Uterus (tissue), 4 donors: ENCODE measurements around the gene ZNF888. TPM values are rescaled to one million over a fixed set of nuclear protein-coding genes. Genes with fewer than 3 reads are reported as not detected.
"Not testable (repeated sequence)": the region's sequence is repeated elsewhere in the genome, so short reads cannot be mapped to it uniquely, and the experiment has no call there.

Source experiments
- DNase-seq, 2 donors: peaks; one replicate each; pipeline ENCODE4 v3.0.0-alpha.2; 2019 to 2020
- H3K27ac ChIP-seq, 2 donors: fragments of 200-600 bp; sonication (generic); 1 replicate in 1 of 2; 2 replicates in 1 of 2; pipeline ENCODE4 v1.5.1; 2016 to 2018
- H3K27me3 ChIP-seq, 2 donors: fragments of 200-600 bp; sonication (generic); one replicate each; pipeline ENCODE4 v1.5.1; 2018 to 2019; ENCODE audit warnings: control low read depth in 1 of 2
- H3K36me3 ChIP-seq, 2 donors: fragments of 200-600 bp; sonication (generic); one replicate each; pipeline ENCODE4 v1.5.1; 2019; ENCODE audit warnings: control low read depth in 1 of 2
- H3K4me1 ChIP-seq, 2 donors: fragments of 200-600 bp; sonication (generic); one replicate each; pipeline ENCODE4 v1.5.1; 2018 to 2019; ENCODE audit warnings: control low read depth in 1 of 2
- H3K4me3 ChIP-seq, 2 donors: fragments of 200-600 bp; sonication (generic); 1 replicate in 1 of 2; 2 replicates in 1 of 2; pipeline ENCODE4 v1.5.1; 2018 to 2019; ENCODE audit warnings: mild to moderate bottlenecking in 1 of 2
- H3K9me3 ChIP-seq, 2 donors: fragments of 200-600 bp; sonication (generic); one replicate each; pipeline ENCODE4 v1.5.1; 2019; ENCODE audit warnings: control low read depth in 1 of 2
- CTCF ChIP-seq, 4 experiments: fragments of 200-600 bp in 2 of 4; fragments of 450-650 bp in 2 of 4; sonication (generic) in 2 of 4; IDR thresholded peaks; one replicate each; pipeline ENCODE4 v1.5.1; 2016 to 2019; ENCODE audit warnings: antibody characterized with exemption in 4 of 4, mild to moderate bottlenecking in 2 of 4, moderate library complexity in 1 of 4
- POLR2A ChIP-seq, 2 donors: fragments of 450-650 bp; IDR thresholded peaks; one replicate each; pipeline ENCODE4 v1.6.1; 2016; ENCODE audit warnings: antibody characterized with exemption in 2 of 2, mild to moderate bottlenecking in 1 of 2, moderate library complexity in 1 of 2
- intact Hi-C: fragments of 100-400 bp; cut with DNase I; formaldehyde crosslinking; loops from one replicate; pipeline ENCODE4 v1.15.1; 2023; ENCODE audit warnings: low total_unique reads
- total RNA-seq, 4 donors: library from RNA; depleted of rRNA in 3 of 4; stranded (reverse); fragments of >200 nt in 3 of 4; gene quantifications; one replicate each; pipeline versions ENCODE4 v1.1.0 to v1.2.4, GENCODE V29; 2014 to 2023
- donor health status: DM: yes; HTN: yes; CAD: no.

ZNF888 gene
- total RNA-seq, 4 donors from 2014 or later, result 1.5 to 34.4 (median 6.1) TPM; not detected in 1

GRCh38 chr19:52923778-52924593 is 758 bp upstream of the ZNF888 start:
- intact Hi-C loops, result no loop called here

GRCh38 chr19:52917531-52917930 is 5.7 kb downstream of the ZNF888 start:
- H3K4me1 ChIP-seq, result peaks cover 0 to 3% of the 10 kb centered on the region in 2 donors
- no peaks in the 10 kb centered on the region for H3K27me3 ChIP-seq
- no peaks in the 10 kb centered on the region for H3K9me3 ChIP-seq
- intact Hi-C loops, result no loop called here
- no peak for TF ChIP-seq CTCF (IDR thresholded peaks at IDR 0.05)
- TF ChIP-seq POLR2A (IDR thresholded peaks at IDR 0.05), result no peak
- H3K36me3 ChIP-seq, result no peaks in the 10 kb centered on the region
- no peak for DNase-seq
- H3K27ac ChIP-seq, result no peak overlapping the region
- no peak overlapping the region for H3K4me3 ChIP-seq

More at GRCh38 chr19:52923778-52924593, 758 bp upstream of the ZNF888 start:
- Histone ChIP-seq H3K4me1 (peaks cover 0 to 3% of the 10 kb centered on the region in 2 donors), H3K9me3 (no peaks in the 10 kb centered on the region), H3K27me3 (no peaks in the 10 kb centered on the region), H3K4me3 (peak overlapping the region; percentile 65 to 78), H3K36me3 (no peaks in the 10 kb centered on the region), H3K27ac (peak overlapping the region; percentile 74 to 89)
- TF ChIP-seq POLR2A (IDR thresholded peaks at IDR 0.05) (no peak), CTCF (IDR thresholded peaks at IDR 0.05) (no peak)
- DNase-seq, result peak; percentile 38 to 52

- Histone ChIP-seq H3K27ac (no peak overlapping the region), H3K36me3 (no peaks in the 10 kb centered on the region), H3K27me3 (no peaks in the 10 kb centered on the region), H3K4me3 (no peak overlapping the region), H3K9me3 (no peaks in the 10 kb centered on the region), H3K4me1 (no peaks in the 10 kb centered on the region)
- TF ChIP-seq CTCF (IDR thresholded peaks at IDR 0.05) (no peak), POLR2A (IDR thresholded peaks at IDR 0.05) (no peak)
- intact Hi-C loops, result no loop called here
- no peak for DNase-seq
Observed at GRCh38 chr19:52910648-52911047, 12.6 kb downstream of the ZNF888 start.

GRCh38 chr19:52904052-52904780 is 19.0 kb downstream of the ZNF888 start:
- DNase-seq, intact Hi-C loops, H3K9me3 ChIP-seq, H3K27ac ChIP-seq, H3K36me3 ChIP-seq, H3K27me3 ChIP-seq, H3K4me3 ChIP-seq, H3K4me1 ChIP-seq: not testable (repeated sequence)

GRCh38 chr19:52901842-52902241 is 21.4 kb downstream of the ZNF888 start:
- intact Hi-C loops, result no loop called here
- no peaks in the 10 kb centered on the region for H3K9me3 ChIP-seq

GRCh38 chr19:52898596-52898995 is 24.6 kb downstream of the ZNF888 start:
- DNase-seq, H3K4me1 ChIP-seq, H3K4me3 ChIP-seq, H3K27me3 ChIP-seq, H3K36me3 ChIP-seq, intact Hi-C loops, H3K9me3 ChIP-seq: not testable (repeated sequence)
- peak overlapping the region; percentile 83 to 87 for H3K27ac ChIP-seq

More at GRCh38 chr19:52901842-52902241, 21.4 kb downstream of the ZNF888 start:
- H3K4me1 ChIP-seq, result no peaks in the 10 kb centered on the region
- H3K36me3 ChIP-seq, result no peaks in the 10 kb centered on the region
- TF ChIP-seq POLR2A (IDR thresholded peaks at IDR 0.05) (no peak), CTCF (IDR thresholded peaks at IDR 0.05) (no peak)
- H3K4me3 ChIP-seq, result no peak overlapping the region
- no peaks in the 10 kb centered on the region for H3K27me3 ChIP-seq
- H3K27ac ChIP-seq, result no peak overlapping the region
- DNase-seq, result no peak
